GM18502 (cell line): Measurements from ENCODE around the gene PLA1A.
A peak's percentile ranks its signal among the peaks of the same experiment; 100 is the strongest.
"Not testable (repeated sequence)": the region's sequence is repeated elsewhere in the genome, so short reads cannot be mapped to it uniquely, and the experiment has no call there.

Experiments
- ATAC-seq: cut with Tn5 transposase; IDR thresholded peaks from one replicate; pipeline ENCODE4 v1.9.1; 2021; ENCODE audit warnings: mild to moderate bottlenecking; ENCODE audit not compliant: unreplicated experiment, poor library complexity

The PLA1A gene

GRCh38 chr3:119597548-119598288 is at the start of gene PLA1A:
Gene PLA1A (plus strand): TSS chr3:119597885. CDS start chr3:119597914, 29 bp downstream.
- no peak for ATAC-seq

GRCh38 chr3:119548341-119548740 is 49.3 kb upstream of the PLA1A start:
- ATAC-seq = no peak

DNA sequence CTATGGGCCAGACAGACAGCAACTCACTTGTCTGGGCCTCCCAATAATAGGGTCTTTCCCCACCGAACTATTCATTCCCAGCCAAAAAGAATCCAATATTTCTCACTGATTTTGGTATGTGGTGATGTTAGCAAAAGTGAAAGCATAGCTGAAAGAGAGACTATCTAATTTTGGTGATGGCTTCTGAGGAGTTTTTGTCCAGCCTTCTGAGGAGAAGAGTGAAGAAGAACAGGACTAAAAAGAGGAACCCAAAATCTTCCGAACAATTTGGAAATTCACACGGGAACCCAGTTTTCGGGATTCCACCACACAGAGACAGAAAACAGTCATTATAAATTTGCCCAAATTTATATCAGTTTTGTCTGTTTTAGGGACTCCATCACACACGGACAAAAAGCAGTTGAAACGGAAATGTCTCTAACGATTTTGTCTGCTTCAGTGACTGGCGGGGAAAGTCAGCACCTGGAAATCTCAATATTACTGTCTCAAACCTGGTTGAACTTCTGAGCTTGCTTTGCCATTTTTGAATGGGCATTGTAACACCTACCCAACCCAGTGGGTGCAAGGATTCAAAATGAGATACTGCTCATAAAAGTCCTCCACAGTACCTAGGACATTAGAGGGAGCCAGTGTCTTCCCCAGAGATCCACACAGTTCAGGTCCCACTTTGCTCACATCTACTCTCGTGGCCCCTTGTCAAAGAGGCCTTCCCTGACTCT is 47.3 kb upstream of the PLA1A start:
- peak; percentile 41 for ATAC-seq

GRCh38 chr3:119551598-119551997 is 46.1 kb upstream of the PLA1A start:
- no peak for ATAC-seq

- ATAC-seq = not testable (repeated sequence)
Measured at GRCh38 chr3:119552928-119553327, 44.8 kb upstream of the PLA1A start.

- no peak for ATAC-seq
Measured at GRCh38 chr3:119553823-119554415, 43.8 kb upstream of the PLA1A start.

- no peak for ATAC-seq
Measured at GRCh38 chr3:119555309-119555735, 42.4 kb upstream of the PLA1A start.

DNA sequence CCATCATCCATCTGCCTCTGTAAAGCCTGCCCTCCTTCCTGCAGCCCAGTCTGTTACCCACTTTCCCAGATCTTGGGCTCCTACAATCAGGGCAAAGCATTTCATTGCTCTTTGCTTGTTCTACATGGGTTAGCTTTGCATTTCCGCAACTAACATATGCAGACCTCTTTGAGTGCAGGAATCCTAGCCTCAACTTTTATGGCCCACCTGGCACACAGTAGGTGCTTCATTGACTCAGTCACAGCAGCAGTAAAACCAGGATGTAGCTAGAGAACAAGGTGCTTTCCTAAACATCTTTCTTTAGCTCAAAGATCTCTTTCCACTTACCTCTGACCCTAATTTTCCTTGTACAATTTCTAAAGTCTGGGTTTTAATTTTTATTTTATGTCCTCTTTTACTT is 41.8 kb upstream of the PLA1A start:
- ATAC-seq = no peak

DNA sequence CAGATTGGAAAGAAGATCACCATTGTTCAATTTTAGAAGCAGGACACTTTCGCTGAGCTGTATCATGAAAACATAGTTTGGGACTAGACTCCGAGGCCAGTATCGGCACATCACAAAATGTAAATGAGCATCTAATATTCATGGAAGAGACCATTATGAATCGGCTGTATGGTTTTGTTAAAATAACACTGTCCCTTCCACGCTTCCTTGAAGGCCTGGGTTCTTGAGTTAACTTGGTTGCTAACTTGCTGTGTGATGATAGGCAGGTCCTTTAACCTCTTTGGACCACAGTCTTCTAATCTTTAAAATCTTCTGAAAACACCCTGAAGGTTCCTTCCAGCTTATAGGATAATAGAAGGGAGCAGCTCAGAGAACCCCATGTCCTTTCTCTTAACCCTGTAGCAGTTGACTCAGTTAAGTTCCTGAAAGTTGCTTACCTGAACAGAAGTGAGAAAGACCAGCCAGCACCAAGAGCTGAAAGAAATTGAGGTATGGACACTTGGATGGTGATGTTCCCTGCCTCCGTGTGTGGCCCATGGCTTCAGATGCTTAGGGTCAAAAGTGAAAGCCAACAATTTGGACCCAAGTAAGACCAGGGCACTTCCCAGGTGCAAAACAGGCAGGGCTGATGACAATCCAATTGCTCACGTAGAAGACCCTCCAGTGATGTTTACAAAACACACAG is 40.4 kb upstream of the PLA1A start:
- ATAC-seq = no peak

GRCh38 chr3:119557877-119558269 is 39.8 kb upstream of the PLA1A start:
- no peak for ATAC-seq

DNA sequence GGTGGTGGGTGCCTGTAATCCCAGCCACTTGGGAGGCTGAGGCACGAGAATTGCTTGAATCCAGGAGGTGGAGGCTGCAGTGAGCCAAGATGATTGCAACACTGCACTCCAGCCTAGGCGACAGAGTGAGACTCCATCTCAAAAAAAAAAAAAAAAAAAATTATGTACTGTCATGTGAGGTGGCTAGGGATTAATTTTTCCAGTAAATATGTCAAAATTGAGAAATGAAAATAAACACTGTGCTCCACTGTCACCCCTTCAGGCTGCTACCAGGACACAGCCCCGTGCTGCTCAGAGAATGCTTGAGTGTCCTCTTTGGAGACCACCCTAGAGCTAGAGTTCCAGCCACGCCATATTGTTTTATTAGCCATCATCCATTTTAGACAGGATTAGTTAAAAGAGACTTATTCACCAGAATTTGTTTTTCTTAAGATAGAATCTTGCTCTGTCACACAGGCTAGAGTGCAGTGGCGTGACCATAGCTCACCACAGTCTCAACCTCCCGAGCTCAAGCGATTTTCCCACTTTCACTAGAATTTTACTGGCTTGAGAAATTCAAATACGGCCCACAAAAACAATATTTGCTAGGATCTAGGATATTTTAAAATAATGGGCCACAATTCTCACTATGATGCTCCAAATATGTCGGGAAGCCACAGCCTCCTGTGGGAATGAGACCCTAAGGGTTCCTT is 38.9 kb upstream of the PLA1A start:
- ATAC-seq = no peak

DNA sequence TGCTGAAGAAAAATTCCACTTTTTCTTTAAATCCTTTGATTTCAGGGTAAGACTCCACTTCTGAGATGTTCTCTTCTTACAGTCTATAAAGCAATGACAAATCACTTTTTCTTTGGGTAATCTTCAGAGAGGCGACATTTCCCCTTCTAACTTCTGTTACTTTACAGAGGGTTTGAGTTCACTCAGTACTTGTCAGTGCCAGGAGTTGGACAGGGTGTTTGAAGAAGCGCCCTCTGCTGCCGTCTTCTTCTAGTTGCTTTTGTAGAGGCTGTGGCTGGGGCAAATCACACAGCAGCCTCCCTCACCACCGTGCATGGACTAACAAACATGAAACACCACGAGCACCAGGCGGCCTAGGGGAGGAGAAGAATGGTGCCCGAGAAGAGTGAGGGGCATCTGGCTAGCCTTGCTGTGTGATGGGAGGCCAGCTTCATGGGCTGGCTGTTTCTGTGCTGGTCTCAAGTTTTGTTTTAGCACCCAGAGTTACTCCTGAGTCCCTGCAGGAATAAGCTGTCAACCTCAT is 38.2 kb upstream of the PLA1A start, which contains the start of gene CD80:
CD80 (minus strand) TSS at position 174 of the 523 bp plus-strand sequence. CDS start 1,886 bp downstream, outside the sequence.
- ATAC-seq = peak; percentile 59

GRCh38 chr3:119560160-119560559 is 37.5 kb upstream of the PLA1A start:
- peak; percentile 0 for ATAC-seq

- peak; percentile 74 for ATAC-seq
Measured at GRCh38 chr3:119562307-119562961, 35.3 kb upstream of the PLA1A start.

- ATAC-seq = not testable (repeated sequence)
Measured at GRCh38 chr3:119563334-119563733, 34.4 kb upstream of the PLA1A start.

DNA sequence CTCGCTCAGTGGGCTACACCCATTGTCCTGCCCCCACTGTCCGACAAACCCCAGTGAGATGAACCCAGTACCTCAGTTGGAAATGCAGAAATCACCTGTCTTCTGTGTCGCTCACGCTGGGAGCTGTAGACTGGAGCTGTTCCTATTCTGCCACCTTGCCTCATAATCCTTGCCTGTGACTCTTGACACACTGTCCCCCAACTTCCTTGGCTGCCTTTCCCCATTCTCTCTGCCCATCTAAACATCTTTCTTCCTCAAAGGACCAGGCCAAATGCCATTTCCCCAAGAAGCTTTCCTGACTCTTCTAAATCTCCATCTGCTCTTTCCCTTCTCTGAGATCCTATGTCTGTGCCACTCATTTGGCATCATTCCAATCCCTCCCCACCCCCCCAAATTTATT is 28.5 kb upstream of the PLA1A start:
- ATAC-seq = no peak

- no peak for ATAC-seq
Measured at GRCh38 chr3:119570229-119570628, 27.5 kb upstream of the PLA1A start.

DNA sequence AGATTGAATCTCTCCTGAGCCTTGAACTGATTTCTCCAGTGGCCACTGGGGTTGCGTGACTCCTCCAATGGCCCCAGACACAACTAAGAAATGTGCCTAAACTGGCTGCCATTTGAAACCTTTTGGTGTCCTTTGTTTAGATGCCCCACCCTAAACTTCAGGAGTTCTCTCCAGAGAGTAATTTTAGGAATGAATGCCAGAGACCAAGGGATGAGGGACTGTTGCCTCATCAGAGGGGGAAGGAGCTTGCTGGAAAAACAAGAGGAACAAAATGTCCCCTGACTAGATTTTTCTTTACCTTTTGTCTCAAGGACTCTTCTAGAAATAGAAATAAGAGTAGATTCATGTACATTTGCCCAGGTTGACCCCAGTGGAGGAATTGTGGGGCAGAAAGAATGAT is 26.5 kb upstream of the PLA1A start:
- no peak for ATAC-seq

DNA sequence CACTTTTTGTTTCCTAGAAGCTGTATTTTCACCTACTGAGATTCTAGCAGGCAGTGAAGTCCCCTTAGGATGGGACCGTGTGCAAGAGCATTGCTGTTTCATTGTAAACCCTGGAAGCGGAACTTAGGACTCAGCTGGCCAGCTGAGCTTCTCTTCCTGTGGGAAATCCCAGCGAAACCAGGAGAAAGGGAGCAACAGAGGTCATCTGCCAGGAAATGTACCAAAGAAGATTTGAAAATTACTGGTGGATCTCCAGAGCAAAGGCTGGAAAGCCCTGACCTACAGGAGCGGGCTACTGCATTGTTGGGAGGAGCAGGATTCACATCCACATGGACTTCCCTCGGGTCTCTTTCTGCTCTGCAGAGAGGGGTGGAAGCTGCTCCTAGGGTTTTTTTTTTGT is 26.0 kb upstream of the PLA1A start:
- no peak for ATAC-seq
